Measurements from ENCODE around the gene DHCR7.

DHCR7 gene

DNA sequence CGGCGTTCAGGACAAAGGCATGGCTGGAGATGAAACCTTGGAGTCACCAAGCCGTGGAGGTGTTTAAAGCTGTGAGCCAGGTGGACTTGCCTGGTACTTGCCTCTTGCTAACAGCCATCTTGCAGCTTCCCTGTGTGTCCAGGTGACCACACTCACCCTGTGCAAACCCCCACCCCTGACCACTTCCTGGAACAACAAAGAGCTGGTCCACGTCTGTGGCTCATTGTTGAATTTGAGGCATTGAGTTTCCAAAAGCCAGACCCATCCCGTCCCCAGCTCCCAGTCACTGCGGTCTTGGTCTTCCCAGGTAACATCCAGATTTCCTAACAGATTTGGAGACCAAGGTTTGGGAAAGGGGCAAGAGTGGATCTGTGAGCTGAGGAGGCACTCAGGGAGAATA, 18.5 kb downstream of the DHCR7 start:
- no peaks in the 10 kb centered on the region for H3K4me1 ChIP-seq (ENCODE audit: control insufficient read depth in 1 of 2, insufficient read depth in 1 of 2, low read depth in 1 of 2, low read length in 1 of 2)
- no peak overlapping the region for H3K27ac ChIP-seq
- TF ChIP-seq CTCF (IDR thresholded peaks at IDR 0.05), result no peak
- no peaks in the 10 kb centered on the region for H3K27me3 ChIP-seq
- H3K4me3 ChIP-seq (ENCODE audit: low read depth in 1 of 2, low read length in 1 of 2), result no peak overlapping the region
- H3K36me3 ChIP-seq, result peaks cover 9% of the 10 kb centered on the region
- H3K9me3 ChIP-seq, result no peaks in the 10 kb centered on the region

DNA sequence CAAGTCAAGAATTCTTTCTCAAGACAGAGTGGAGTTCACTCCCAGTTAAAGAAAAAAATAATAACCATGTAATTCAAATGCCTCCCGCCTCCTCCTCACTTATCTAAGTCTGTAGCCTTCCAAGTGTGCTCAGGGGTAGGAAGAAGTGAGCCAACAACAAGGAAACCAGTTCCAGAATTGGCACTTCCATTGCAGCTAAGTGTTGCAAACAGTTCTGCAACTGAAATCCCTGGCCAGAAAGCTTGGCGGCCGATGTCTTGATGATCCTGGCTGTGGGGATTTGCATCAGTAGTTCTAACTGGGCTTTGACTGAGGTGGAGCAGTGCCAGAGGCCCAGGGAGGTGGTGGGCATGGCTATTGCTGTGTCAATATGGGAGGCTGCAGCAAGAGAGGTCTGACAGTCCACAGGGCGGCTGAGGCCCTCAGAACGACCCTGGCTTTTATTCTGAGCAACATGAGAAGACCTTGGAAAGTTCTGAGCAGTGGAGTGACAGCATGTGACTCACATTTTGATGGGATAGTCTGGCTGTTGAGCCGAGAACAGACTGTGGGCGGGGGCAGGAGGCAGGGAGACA, 19.2 kb downstream of the DHCR7 start:
- H3K27me3 ChIP-seq, result no peaks in the 10 kb centered on the region
- no peak overlapping the region for H3K27ac ChIP-seq
- H3K36me3 ChIP-seq, result peaks cover 4% of the 10 kb centered on the region
- H3K9me3 ChIP-seq, result no peaks in the 10 kb centered on the region
- no peak overlapping the region for H3K4me3 ChIP-seq (ENCODE audit: low read depth in 1 of 2, low read length in 1 of 2)
- peaks cover 2% of the 10 kb centered on the region in 2 experiments for H3K4me1 ChIP-seq (ENCODE audit: control insufficient read depth in 1 of 2, insufficient read depth in 1 of 2, low read depth in 1 of 2, low read length in 1 of 2)
- no peak for TF ChIP-seq CTCF (IDR thresholded peaks at IDR 0.05)

- Histone ChIP-seq H3K27ac (no peak overlapping the region), H3K4me3 (ENCODE audit: low read depth in 1 of 2, low read length in 1 of 2) (no peak overlapping the region), H3K4me1 (ENCODE audit: control insufficient read depth in 1 of 2, insufficient read depth in 1 of 2, low read depth in 1 of 2, low read length in 1 of 2) (peaks cover 9 to 14% of the 10 kb centered on the region in 2 experiments), H3K36me3 (no peaks in the 10 kb centered on the region), H3K27me3 (no peaks in the 10 kb centered on the region), H3K9me3 (no peaks in the 10 kb centered on the region)
- no peak for TF ChIP-seq CTCF (IDR thresholded peaks at IDR 0.05)
Measured at GRCh38 chr11:71426413-71426812, 21.8 kb downstream of the DHCR7 start.

DNA sequence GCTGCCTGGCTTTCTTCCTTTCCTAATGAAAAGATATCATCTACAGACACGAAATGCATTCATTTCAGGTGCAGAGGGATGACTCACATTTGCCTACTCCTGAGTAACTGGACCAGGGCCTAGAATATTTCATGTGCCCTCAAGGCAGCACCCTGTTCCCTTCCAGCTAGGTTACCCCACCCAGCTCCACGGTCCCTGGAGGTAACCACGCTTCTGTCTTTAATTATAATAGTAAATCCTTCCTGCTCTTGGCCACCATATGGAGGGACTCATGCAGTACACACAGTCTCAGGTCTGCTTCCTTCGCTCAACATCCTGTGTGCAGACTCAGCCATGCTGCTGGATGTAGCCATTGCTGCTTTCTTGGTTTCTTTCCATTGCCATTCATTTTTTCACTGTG, 22.3 kb downstream of the DHCR7 start:
- no peak for TF ChIP-seq CTCF (IDR thresholded peaks at IDR 0.05)
- no peaks in the 10 kb centered on the region for H3K36me3 ChIP-seq
- H3K9me3 ChIP-seq, result no peaks in the 10 kb centered on the region
- no peak overlapping the region for H3K4me3 ChIP-seq (ENCODE audit: low read depth in 1 of 2, low read length in 1 of 2)
- H3K27me3 ChIP-seq, result no peaks in the 10 kb centered on the region
- peaks cover 12 to 14% of the 10 kb centered on the region in 2 experiments for H3K4me1 ChIP-seq (ENCODE audit: control insufficient read depth in 1 of 2, insufficient read depth in 1 of 2, low read depth in 1 of 2, low read length in 1 of 2)
- no peak overlapping the region for H3K27ac ChIP-seq

- Histone ChIP-seq H3K27ac (no peak overlapping the region), H3K4me1 (ENCODE audit: control insufficient read depth in 1 of 2, insufficient read depth in 1 of 2, low read depth in 1 of 2, low read length in 1 of 2) (peaks cover 16 to 18% of the 10 kb centered on the region in 2 experiments), H3K27me3 (no peaks in the 10 kb centered on the region), H3K4me3 (ENCODE audit: low read depth in 1 of 2, low read length in 1 of 2) (no peak overlapping the region), H3K9me3 (no peaks in the 10 kb centered on the region), H3K36me3 (no peaks in the 10 kb centered on the region)
- no peak for TF ChIP-seq CTCF (IDR thresholded peaks at IDR 0.05)
Measured at GRCh38 chr11:71425409-71425808, 22.8 kb downstream of the DHCR7 start.

Data from neutrophil (primary cell).